H1 (cell line): ENCODE results near the gene RAD50. TPM values are rescaled to one million over a fixed set of nuclear protein-coding genes. Genes with fewer than 3 reads are reported as not detected.

Experiments
- CTCF ChIA-PET: fragments of 300-600 bp; sonication (Branson Sonifier 250); formaldehyde crosslinking; loops from one replicate; lab custom pipeline; 2021; ENCODE audit not compliant: partially characterized antibody; lab: Charles Lee
- POLR2A ChIA-PET: fragments of 300-600 bp; sonication (Branson Sonifier 250); formaldehyde crosslinking; loops from one replicate; lab custom pipeline; 2021; ENCODE audit warnings: inconsistent platforms; ENCODE audit not compliant: partially characterized antibody; lab: Charles Lee
- DNase-seq, 2 experiments: peaks; one replicate each; pipeline versions ENCODE4 v3.0.0 to v3.0.0-alpha.2; 2010 to 2022; ENCODE audit warnings: low spot score in 2 of 2, low read depth in 1 of 2, mixed read lengths in 1 of 2
- FAIRE-seq: peaks from 2 replicates; lab custom pipeline; 2011; peaks lifted over from hg19 to GRCh38; lab: Jason Lieb, UNC
- H2AFZ ChIP-seq: 2 replicates; pipeline ENCODE4 v1.8.1; 2012; ENCODE audit warnings: low read length, inconsistent platforms
- H2AK5ac ChIP-seq: 2 replicates; pipeline ENCODE4 v1.6.1; 2013; ENCODE audit warnings: low read depth, low read length
- H2BK120ac ChIP-seq: replicated peaks from 2 replicates; pipeline ENCODE3; 2013; ENCODE audit warnings: low read depth, low read length, inconsistent platforms
- H2BK12ac ChIP-seq: 2 replicates; pipeline ENCODE4 v1.6.1; 2013; ENCODE audit warnings: low read depth, low read length
- H2BK15ac ChIP-seq: 2 replicates; pipeline ENCODE4 v1.6.1; 2013; ENCODE audit warnings: low read length
- H2BK20ac ChIP-seq: 2 replicates; pipeline ENCODE4 v1.6.1; 2013; ENCODE audit warnings: low read length
- H2BK5ac ChIP-seq: 2 replicates; pipeline ENCODE4 v1.6.1; 2013; ENCODE audit warnings: low read depth, low read length
- H3K14ac ChIP-seq: 2 replicates; pipeline ENCODE4 v1.6.1; 2013; ENCODE audit warnings: inconsistent platforms; ENCODE audit not compliant: insufficient read length
- H3K18ac ChIP-seq: 2 replicates; pipeline ENCODE4 v1.6.1; 2013; ENCODE audit warnings: low read length; ENCODE audit errors: extremely low read depth
- H3K23ac ChIP-seq: 2 replicates; pipeline ENCODE4 v1.6.1; 2013; ENCODE audit warnings: inconsistent platforms; ENCODE audit not compliant: insufficient read length
- H3K23me2 ChIP-seq: 2 replicates; pipeline ENCODE4 v1.6.1; 2013; ENCODE audit warnings: low read depth, low read length
- H3K27ac ChIP-seq: 2 replicates; pipeline ENCODE4 v1.6.1; 2011; ENCODE audit warnings: low read depth, low read length, inconsistent platforms
- H3K27me3 ChIP-seq, 4 experiments: replicated peaks in 1 of 4; 1 replicate in 1 of 4; 2 replicates in 3 of 4; pipeline versions ENCODE4 v1.6.1 to v1.8.1; 2011 to 2013; ENCODE audit warnings: low read length in 3 of 4, mild to moderate bottlenecking in 3 of 4, inconsistent platforms in 2 of 4, mixed read lengths in 2 of 4, moderate library complexity in 1 of 4; ENCODE audit not compliant: control insufficient read depth in 3 of 4, insufficient read depth in 3 of 4; ENCODE audit errors: extremely low read depth in 1 of 4
- H3K36me3 ChIP-seq, 4 experiments: 2 replicates each; pipeline versions ENCODE4 v1.6.1 to v1.8.1; 2011 to 2013; ENCODE audit warnings: mild to moderate bottlenecking in 4 of 4, low read length in 3 of 4, moderate library complexity in 2 of 4, control low read depth in 1 of 4, inconsistent platforms in 1 of 4; ENCODE audit not compliant: insufficient read depth in 4 of 4, control insufficient read depth in 2 of 4
- H3K4ac ChIP-seq: replicated peaks from 2 replicates; pipeline ENCODE3; 2013; ENCODE audit warnings: low read length, low read depth, mixed read lengths, inconsistent platforms; ENCODE audit not compliant: insufficient read length
- H3K4me1 ChIP-seq, 4 experiments: replicated peaks in 1 of 4; 1 replicate in 1 of 4; 2 replicates in 3 of 4; pipeline versions ENCODE4 v1.6.1 to v1.8.1; 2011 to 2013; ENCODE audit warnings: low read length in 3 of 4, inconsistent platforms in 2 of 4, mixed read lengths in 1 of 4; ENCODE audit not compliant: insufficient read depth in 4 of 4, control insufficient read depth in 3 of 4
- H3K4me2 ChIP-seq, 2 experiments: 2 replicates each; pipeline versions ENCODE4 v1.6.1 to v1.8.1; 2011 to 2013; ENCODE audit warnings: low read depth in 2 of 2, low read length in 2 of 2, control low read depth in 1 of 2, inconsistent platforms in 1 of 2, mild to moderate bottlenecking in 1 of 2; ENCODE audit not compliant: insufficient read depth in 1 of 2
- H3K4me3 ChIP-seq, 4 experiments: fragments of 200-600, 300-600 bp in 1 of 4; sonication (generic), shearing (Covaris generic), sonication (Bioruptor Twin) in 1 of 4; 2 replicates each; pipeline versions ENCODE4 v1.5.1 to v1.8.1; 2011 to 2016; ENCODE audit warnings: low read length in 4 of 4, low read depth in 3 of 4, control low read depth in 2 of 4, inconsistent platforms in 2 of 4, mild to moderate bottlenecking in 2 of 4, mixed read lengths in 1 of 4, moderate library complexity in 1 of 4; ENCODE audit not compliant: insufficient read depth in 2 of 4; ENCODE audit errors: extremely low read depth in 1 of 4
- H3K56ac ChIP-seq: replicated peaks from 2 replicates; pipeline ENCODE3; 2013; ENCODE audit warnings: low read depth, mild to moderate bottlenecking, mixed read lengths, low read length, inconsistent platforms; ENCODE audit not compliant: insufficient read length
- H3K79me1 ChIP-seq: 2 replicates; pipeline ENCODE4 v1.6.1; 2013; ENCODE audit warnings: low read depth, low read length, control low read depth
- H3K79me2 ChIP-seq, 2 experiments: 2 replicates each; pipeline versions ENCODE4 v1.6.1 to v1.8.1; 2012 to 2013; ENCODE audit warnings: low read length in 2 of 2, mild to moderate bottlenecking in 2 of 2, inconsistent platforms in 1 of 2; ENCODE audit not compliant: insufficient read depth in 2 of 2, control insufficient read depth in 1 of 2
- H3K9ac ChIP-seq, 4 experiments: replicated peaks in 1 of 4; 1 replicate in 1 of 4; 2 replicates in 3 of 4; pipeline versions ENCODE4 v1.6.1 to v1.8.1; 2011 to 2013; ENCODE audit warnings: low read depth in 3 of 4, low read length in 3 of 4, control low read depth in 2 of 4, mild to moderate bottlenecking in 2 of 4, moderate library complexity in 2 of 4, inconsistent platforms in 1 of 4; ENCODE audit errors: extremely low read depth in 1 of 4
- H3K9me3 ChIP-seq, 2 experiments: 2 replicates each; pipeline versions ENCODE4 v1.6.1 to v1.8.1; 2012 to 2013; ENCODE audit warnings: mild to moderate bottlenecking in 2 of 2, moderate library complexity in 2 of 2, control low read depth in 1 of 2, inconsistent platforms in 1 of 2, low read depth in 1 of 2, low read length in 1 of 2, mixed read lengths in 1 of 2; ENCODE audit not compliant: insufficient read depth in 2 of 2
- H4K20me1 ChIP-seq, 2 experiments: replicated peaks in 1 of 2; 2 replicates each; pipeline versions ENCODE3 to v1.8.1; 2011 to 2013; ENCODE audit warnings: inconsistent platforms in 2 of 2, low read length in 2 of 2, mild to moderate bottlenecking in 1 of 2; ENCODE audit not compliant: insufficient read depth in 2 of 2, control insufficient read depth in 1 of 2
- H4K5ac ChIP-seq: 2 replicates; pipeline ENCODE4 v1.6.1; 2013; ENCODE audit warnings: low read length, low read depth, mixed read lengths, inconsistent platforms; ENCODE audit not compliant: insufficient read length
- H4K8ac ChIP-seq: 2 replicates; pipeline ENCODE4 v1.8.0; 2013; ENCODE audit warnings: mild to moderate bottlenecking, moderate library complexity, low read length, inconsistent platforms; ENCODE audit not compliant: insufficient read depth; ENCODE audit errors: extremely low read depth
- H4K91ac ChIP-seq: replicated peaks from 2 replicates; pipeline ENCODE3; 2013; ENCODE audit warnings: low read length, mixed read lengths, inconsistent platforms; ENCODE audit not compliant: insufficient read length
- CTBP2 ChIP-seq: IDR thresholded peaks from 2 replicates; pipeline ENCODE4 v1.7.0; 2011; ENCODE audit warnings: borderline replicate concordance, mild to moderate bottlenecking, moderate library complexity, mixed read lengths, low read length; ENCODE audit not compliant: insufficient read depth, insufficient read length
- KDM1A ChIP-seq: fragments of 200-600, 300-600 bp; sonication (generic); IDR thresholded peaks from 2 replicates; pipeline ENCODE4 v1.7.1; 2016; ENCODE audit warnings: mild to moderate bottlenecking, low read length, borderline replicate concordance
- POLR2A ChIP-seq, 2 experiments: IDR thresholded peaks; 1 replicate in 1 of 2; 2 replicates in 1 of 2; pipeline ENCODE4 v1.6.1; 2011; ENCODE audit warnings: low read depth in 2 of 2, low read length in 2 of 2, mild to moderate bottlenecking in 2 of 2; ENCODE audit errors: control extremely low read depth in 1 of 2
- SIRT6 ChIP-seq: IDR thresholded peaks from one replicate; pipeline ENCODE4 v1.7.1; 2012; ENCODE audit warnings: low read length, inconsistent platforms
- SRF ChIP-seq: IDR thresholded peaks from 2 replicates; pipeline ENCODE4 v1.6.1; 2011; ENCODE audit warnings: mild to moderate bottlenecking, low read depth, low read length, moderate library complexity
- WGBS, 2 experiments: shearing (Covaris generic) in 1 of 2; methylation state at CpG; one replicate each; pipeline versions ENCODE4 v1.1.6 to v1.1.7; 2013 to 2015; ENCODE audit warnings: low lambda C conversion rate in 2 of 2, mixed read lengths in 2 of 2, inconsistent platforms in 1 of 2, low coverage in 1 of 2, missing lambda C conversion rate in 1 of 2; ENCODE audit not compliant: insufficient replicate concordance in 2 of 2, insufficient coverage in 1 of 2, insufficient read length in 1 of 2; ENCODE audit errors: extremely low coverage in 1 of 2, missing lambda C conversion rate in 1 of 2; 5-methylcytosine and 5-hydroxymethylcytosine counted together
- polyA plus RNA-seq, 7 experiments: library from polyadenylated mRNA; depleted of rRNA in 3 of 7; stranded (reverse) in 5 of 7; unstranded in 2 of 7; fragments of >200 nt in 5 of 7; fragments of 200-250 nt in 2 of 7; gene quantifications; 1 replicate in 5 of 7; 2 replicates in 1 of 7; 4 replicates in 1 of 7; pipeline versions ENCODE4 v1.2.1 to v1.2.3, GENCODE V29; 2011 to 2013; ENCODE audit warnings: missing spikeins in 2 of 7, mixed read lengths in 2 of 7
- total RNA-seq: library from RNA; stranded (reverse); fragmentation: NEBNext Ultra II Directional; extraction: Animal tissue kit (Norgen Biotek cat#: 25700); gene quantifications from 2 replicates; pipeline ENCODE4 v1.2.1, GENCODE V29; 2021

RAD50 gene
- total and polyA plus RNA-seq, 2 of the 8 experiments (the other 6 are each of a cell fraction or from before 2014, with no cell fraction given): 10.1 to 39.4 TPM

DNA sequence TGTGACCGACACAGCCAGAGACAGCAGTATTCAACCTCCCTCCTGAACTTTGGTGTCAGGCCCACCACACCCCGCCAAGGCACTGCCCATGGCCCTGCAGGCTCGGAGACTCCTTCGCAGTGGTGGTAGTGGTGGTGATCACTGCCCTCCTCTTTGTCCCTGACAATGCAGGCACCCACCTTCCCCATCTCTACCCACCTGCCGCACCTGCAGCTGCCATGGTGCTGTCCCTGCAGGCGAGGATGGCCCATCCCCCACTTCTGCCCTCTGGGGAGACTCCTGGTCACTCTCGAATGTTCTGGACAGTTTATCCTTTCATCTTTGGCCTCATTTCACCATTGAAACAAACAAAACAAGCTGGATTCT lies 112.7 kb downstream of the RAD50 start:
- H2BK15ac ChIP-seq: no peak overlapping the region
- H3K27ac ChIP-seq: no peak overlapping the region
- no peak overlapping the region for H3K4me2 ChIP-seq
- H2BK12ac ChIP-seq: no peak overlapping the region
- CTCF ChIA-PET: interaction anchor here (0.6 to 1.9 kb wide), 3 partner anchors 8 to 169 kb away, joined by 3 to 9 read pairs (median 5); no protein-coding TSS in a partner anchor
- H4K20me1 ChIP-seq: no peaks in the 10 kb centered on the region
- no peak overlapping the region for H3K14ac ChIP-seq
- POLR2A ChIA-PET: interaction anchor here (1.4 kb wide), 1 partner anchor 10 kb away, joined by 4 read pairs; no protein-coding TSS in a partner anchor
- H3K36me3 ChIP-seq: no peaks in the 10 kb centered on the region
- H3K56ac ChIP-seq: no peak overlapping the region
- H3K4ac ChIP-seq: no peak overlapping the region
- H3K79me1 ChIP-seq: no peaks in the 10 kb centered on the region
- no peak overlapping the region for H4K8ac ChIP-seq
- no peak overlapping the region for H2AK5ac ChIP-seq
- H3K79me2 ChIP-seq: no peaks in the 10 kb centered on the region
- WGBS, 2 experiments: 93% methylated on average over 6 of the region's 7 CpGs; no CpG with 5 or more reads in 1 of the 2 experiments
- H3K4me1 ChIP-seq: no peaks in the 10 kb centered on the region
- 0 out of 4 replicates have a peak, but pooled peaks cover 0 to 3% of the 10 kb centered on the region in 2 experiments for H3K9me3 ChIP-seq
- H4K91ac ChIP-seq: no peak overlapping the region
- no peak overlapping the region for H3K9ac ChIP-seq
- no peak overlapping the region for H4K5ac ChIP-seq
- no peak overlapping the region for H2BK5ac ChIP-seq
- H2BK20ac ChIP-seq: no peak overlapping the region
- FAIRE-seq (no peak), DNase-seq (no peak)
- no peaks in the 10 kb centered on the region for H3K23me2 ChIP-seq
- TF ChIP-seq SIRT6: no peak
- TF ChIP-seq POLR2A (IDR thresholded peaks at IDR 0.05; ENCODE audit: control extremely low read depth in 1 of 2, low read depth in 2 of 2, low read length in 2 of 2): no peak
- TF ChIP-seq KDM1A: no peak
- TF ChIP-seq SRF: no peak
- no peak for TF ChIP-seq CTBP2
- H3K27me3 ChIP-seq: no peaks in the 10 kb centered on the region
- H3K18ac ChIP-seq: no peak overlapping the region
- H2AFZ ChIP-seq: no peak overlapping the region
- H3K4me3 ChIP-seq: no peak overlapping the region
- H2BK120ac ChIP-seq: no peak overlapping the region
- no peak overlapping the region for H3K23ac ChIP-seq
